Endothelial cell of hepatic sinusoid (primary cell): ENCODE data around the gene SSH2.
"Not testable (repeated sequence)": the region's sequence is repeated elsewhere in the genome, so short reads cannot be mapped to it uniquely, and the experiment has no call there.

ENCODE experiments used
- in situ Hi-C: cut with HindIII; loops from 2 replicates; pipeline ENCODE4 v1.10.0; 2017; ENCODE audit warnings: low sequenced_read_pairs

Gene SSH2

DNA sequence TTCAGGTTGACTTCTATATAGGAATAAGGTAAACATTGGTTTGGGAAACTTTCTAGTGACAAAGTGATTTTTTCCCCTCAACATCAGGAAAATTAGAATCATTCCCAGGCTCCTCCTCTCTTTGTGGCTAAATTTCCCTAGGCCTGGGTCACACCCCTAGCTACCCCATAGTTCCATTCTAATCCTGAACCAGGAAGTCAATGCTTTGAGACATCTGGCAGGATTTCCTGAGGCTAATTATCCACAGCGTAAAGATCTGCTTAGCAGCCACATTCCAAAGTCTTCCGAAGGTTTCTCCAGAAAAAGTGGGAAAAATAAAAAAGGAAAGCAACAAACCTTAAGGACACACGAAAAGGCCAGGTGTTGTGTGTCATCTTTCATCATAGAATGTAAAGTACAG, 247.0 kb downstream of the SSH2 start:
- in situ Hi-C loops: no loop called here

DNA sequence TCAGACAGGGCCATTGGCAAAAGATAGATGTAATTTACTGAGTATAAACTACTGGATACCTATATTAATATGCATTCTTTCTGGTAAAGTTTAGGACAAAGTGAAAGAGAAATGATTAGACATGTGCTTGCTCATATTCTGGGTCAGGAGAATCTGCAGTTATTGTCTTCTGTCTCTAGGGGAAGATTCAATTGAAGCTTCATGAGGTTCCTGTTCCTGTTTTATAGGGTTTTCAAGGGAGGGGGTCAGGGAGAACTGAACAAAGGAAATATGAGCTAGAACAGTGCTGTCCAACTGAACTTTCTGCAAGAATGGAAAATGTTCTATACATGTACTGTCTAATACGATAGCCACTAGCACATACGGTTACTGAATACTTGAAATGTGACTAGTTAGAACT, 248.0 kb downstream of the SSH2 start:
- in situ Hi-C loops: no loop called here

DNA sequence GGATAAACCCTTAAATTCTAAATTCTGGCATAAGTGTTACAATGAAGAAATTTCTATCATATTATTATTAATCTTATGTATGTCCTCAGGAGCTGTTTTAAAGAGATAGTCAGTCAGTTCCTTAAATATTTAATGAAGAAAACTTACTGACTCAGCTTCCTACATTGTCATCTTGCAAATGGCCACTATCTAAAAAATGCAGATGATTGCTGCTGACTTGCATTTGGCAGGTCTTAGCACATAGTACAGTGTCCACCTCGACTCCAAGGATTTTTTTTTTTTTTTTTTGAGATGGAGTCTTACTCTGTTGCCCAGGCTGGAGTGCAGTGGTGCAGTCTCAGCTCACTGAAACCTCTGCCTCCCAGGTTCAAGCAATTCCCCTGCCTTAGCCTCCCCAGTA, 252.2 kb downstream of the SSH2 start:
- in situ Hi-C loops: no loop called here

- in situ Hi-C loops: no loop called here
These were observed 252.7 kb downstream of the SSH2 start for GRCh38 chr17:29677221-29677791.

DNA sequence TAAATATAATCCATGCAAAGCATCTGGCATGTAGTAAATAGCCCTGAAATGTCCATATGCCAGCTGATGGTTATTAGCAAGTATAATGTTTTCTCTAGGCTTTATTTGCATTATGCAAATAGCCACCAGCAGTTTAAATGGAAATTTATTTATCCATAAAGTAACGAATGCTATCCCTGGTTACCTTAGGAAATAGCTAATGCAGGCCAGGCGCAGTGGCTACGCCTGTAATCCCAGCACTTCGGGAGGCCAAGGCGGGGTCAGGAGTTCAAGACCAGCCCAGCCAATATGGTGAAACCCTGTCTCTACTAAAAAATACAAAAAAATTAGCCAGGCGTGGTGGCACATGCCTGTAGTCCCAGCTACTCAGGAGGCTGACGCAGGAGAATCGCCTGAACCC, 254.1 kb downstream of the SSH2 start:
- in situ Hi-C loops: not testable (repeated sequence)

DNA sequence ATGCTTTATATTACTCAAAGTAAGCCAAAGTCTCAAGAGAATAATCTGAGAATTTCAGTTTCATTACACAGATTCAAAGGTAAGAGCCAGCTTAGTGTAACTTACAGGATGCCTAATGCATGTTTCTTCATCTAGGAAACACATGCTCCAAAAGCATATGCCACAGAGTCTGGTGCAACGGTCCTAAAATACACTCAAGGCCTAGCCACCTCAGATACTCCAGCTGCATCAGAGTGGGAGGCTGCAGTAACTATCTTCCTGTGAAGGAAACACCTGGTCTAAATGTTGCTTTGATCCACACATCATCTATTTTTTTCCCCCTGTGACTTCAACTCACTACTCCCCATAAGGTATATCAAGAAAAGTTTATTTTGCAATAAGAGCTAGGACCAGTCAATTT, 255.7 kb downstream of the SSH2 start:
- in situ Hi-C loops: loop anchor here (5.0 to 25.0 kb wide), 2 partner anchors 37 to 88 kb away; no protein-coding TSS in a partner anchor

DNA sequence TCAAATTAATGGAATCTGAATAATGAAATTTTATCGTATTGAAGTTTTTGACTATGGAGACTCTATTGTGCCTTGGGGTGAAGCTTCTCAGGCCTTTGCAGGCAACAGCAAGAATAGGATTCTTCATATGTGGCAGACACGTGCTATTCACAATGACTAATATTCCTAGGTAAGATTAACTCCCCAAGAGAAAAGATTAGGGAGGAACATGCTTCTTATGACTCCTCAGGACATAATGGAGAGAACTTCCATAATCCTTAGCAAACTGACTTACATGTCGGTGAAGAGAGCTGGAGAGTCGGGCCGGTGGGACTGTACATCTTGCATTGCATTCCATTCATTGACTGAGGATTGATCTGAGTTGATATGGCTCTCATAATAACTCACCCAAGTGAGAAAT, 258.4 kb downstream of the SSH2 start:
- in situ Hi-C loops: loop anchor here (5.0 to 25.0 kb wide), 2 partner anchors 34 to 91 kb away; no protein-coding TSS in a partner anchor

GRCh38 chr17:29669266-29669665, 260.8 kb downstream of the SSH2 start:
- in situ Hi-C loops: loop anchor here (25.0 kb wide), 1 partner anchor 93 kb away; no protein-coding TSS in a partner anchor

- in situ Hi-C loops: loop anchor here (25.0 kb wide), 1 partner anchor 94 kb away; no protein-coding TSS in a partner anchor
These were observed 262.1 kb downstream of the SSH2 start for GRCh38 chr17:29667969-29668368.

GRCh38 chr17:29665481-29665810, 264.6 kb downstream of the SSH2 start:
- in situ Hi-C loops: loop anchor here (25.0 kb wide), 1 partner anchor 97 kb away; no protein-coding TSS in a partner anchor

- in situ Hi-C loops: loop anchor here (25.0 kb wide), 1 partner anchor 97 kb away; no protein-coding TSS in a partner anchor
These were observed 265.1 kb downstream of the SSH2 start for GRCh38 chr17:29664743-29665480.

GRCh38 chr17:29663155-29663554, 266.9 kb downstream of the SSH2 start:
- in situ Hi-C loops: loop anchor here (25.0 kb wide), 1 partner anchor 99 kb away; no protein-coding TSS in a partner anchor

DNA sequence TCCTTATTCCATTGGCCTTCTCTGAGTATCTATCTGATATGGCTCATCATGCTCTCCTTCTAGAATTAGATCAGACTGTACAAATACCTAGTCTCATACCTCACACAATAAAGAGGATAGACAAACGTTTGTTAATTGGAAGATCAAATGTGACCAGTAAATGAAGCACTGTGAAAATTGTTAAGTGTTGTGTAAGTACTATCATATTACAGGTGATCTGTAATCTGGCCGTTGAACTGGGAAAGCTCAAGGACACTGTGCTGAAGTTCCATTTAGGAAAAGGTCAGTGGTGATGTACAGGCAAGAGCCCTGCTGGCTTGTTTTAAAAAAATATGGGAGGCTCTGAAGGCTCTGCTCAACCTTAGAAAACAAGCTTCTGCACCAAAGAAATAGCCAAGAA, 268.8 kb downstream of the SSH2 start:
- in situ Hi-C loops: loop anchor here (25.0 kb wide), 1 partner anchor 101 kb away; no protein-coding TSS in a partner anchor

DNA sequence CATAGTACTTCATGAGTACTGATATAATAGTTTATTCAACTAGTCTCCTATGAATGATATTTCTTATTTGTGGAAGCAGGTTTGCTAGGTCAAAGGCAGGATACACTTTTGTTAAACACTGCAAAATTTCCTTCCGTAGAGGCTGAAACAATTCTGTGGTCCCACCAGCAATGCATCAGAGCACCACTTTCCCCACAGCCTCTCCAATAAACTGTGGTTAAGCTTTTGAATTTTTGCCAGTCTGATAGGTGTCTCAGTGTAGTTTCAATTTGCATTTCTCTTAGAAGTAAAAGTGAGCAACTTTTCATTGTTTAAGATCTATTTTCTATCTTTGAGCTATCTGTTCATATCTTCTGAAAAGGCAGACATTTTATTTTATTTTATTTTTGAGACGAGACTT, 270.9 kb downstream of the SSH2 start:
- in situ Hi-C loops: loop anchor here (25.0 kb wide), 1 partner anchor 103 kb away; no protein-coding TSS in a partner anchor

DNA sequence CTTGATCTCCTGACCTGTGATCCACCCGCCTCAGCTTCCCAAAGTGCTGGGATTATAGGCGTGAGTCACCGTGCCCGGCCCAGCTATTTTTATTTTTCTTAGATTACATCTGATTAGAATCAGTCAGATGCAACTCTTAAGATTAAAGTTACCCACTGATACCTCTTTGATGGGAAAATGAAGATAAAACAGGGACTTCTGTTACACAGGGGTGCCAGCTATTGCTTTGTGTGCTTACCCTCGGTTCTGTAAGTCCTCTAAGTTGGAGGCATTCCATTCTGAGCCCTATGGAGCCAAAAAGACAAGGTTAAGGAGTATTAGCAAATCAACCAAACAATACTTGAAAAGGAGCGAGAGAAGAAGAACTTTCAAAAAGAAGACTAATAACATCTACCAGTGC, 274.7 kb downstream of the SSH2 start:
- in situ Hi-C loops: loop anchor here (25.0 kb wide), 1 partner anchor 107 kb away; no protein-coding TSS in a partner anchor

GRCh38 chr17:29653995-29654714, 275.9 kb downstream of the SSH2 start:
- in situ Hi-C loops: loop anchor here (25.0 kb wide), 1 partner anchor 108 kb away; no protein-coding TSS in a partner anchor

DNA sequence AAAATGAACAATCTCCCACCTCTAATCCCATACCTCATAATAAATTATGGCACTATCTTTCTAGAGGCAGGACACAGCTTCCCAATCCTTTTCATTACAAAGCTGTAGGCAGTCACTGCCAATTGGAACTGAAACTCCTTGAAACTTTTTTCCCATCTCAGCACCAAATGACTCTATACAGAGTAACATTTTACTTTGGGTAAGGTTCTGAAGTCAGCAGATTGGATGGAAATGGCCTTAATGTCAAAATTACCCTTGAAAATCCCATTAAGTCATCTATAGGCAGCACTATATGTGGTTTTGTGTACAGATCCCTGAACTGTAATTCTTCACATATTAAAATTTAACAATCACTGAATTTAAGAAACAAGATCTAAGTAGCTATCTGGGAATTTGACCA, 277.1 kb downstream of the SSH2 start:
- in situ Hi-C loops: loop anchor here (25.0 kb wide), 1 partner anchor 109 kb away; no protein-coding TSS in a partner anchor

DNA sequence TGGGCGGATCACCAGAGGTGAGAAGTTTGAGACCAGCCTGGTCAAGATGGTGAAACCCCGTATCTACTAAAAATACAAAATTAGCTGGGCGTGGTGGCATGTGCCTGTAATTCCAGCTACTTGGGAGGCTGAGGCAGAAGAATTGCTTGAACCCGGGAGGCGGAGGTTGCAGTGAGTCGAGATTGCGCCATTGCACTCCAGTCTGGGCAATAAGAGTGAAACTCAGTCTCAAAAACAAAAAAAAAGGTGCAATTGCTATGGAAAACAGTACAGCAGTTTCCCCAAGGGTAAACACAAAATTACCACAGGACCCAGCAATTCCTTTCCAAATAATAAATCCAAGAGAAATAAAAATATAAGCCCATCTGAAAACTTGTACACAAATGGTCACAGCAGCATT, 278.1 kb downstream of the SSH2 start:
- in situ Hi-C loops: loop anchor here (25.0 kb wide), 1 partner anchor 110 kb away; no protein-coding TSS in a partner anchor

- in situ Hi-C loops: loop anchor here (25.0 kb wide), 1 partner anchor 112 kb away; no protein-coding TSS in a partner anchor
These were observed 279.6 kb downstream of the SSH2 start for GRCh38 chr17:29650396-29650795.

DNA sequence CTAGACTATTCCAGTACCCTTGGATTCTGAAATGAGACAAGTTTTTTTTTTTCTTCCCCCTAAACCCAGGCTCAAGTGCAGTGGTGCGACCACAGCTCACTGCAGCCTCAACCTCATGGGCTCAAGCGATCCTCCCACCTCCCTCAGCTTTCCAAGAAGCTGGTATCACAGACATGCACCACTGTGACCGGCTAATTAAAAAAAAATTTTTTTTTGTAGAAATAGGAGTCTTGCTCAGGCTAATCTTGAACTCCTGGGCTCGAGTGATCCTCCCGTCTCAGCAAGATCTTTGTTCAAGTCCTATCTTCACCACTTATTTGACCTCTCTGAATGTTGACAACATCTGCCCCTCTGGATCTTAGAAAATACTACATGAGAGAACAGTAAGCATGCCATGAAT, 280.7 kb downstream of the SSH2 start:
- in situ Hi-C loops: no loop called here

DNA sequence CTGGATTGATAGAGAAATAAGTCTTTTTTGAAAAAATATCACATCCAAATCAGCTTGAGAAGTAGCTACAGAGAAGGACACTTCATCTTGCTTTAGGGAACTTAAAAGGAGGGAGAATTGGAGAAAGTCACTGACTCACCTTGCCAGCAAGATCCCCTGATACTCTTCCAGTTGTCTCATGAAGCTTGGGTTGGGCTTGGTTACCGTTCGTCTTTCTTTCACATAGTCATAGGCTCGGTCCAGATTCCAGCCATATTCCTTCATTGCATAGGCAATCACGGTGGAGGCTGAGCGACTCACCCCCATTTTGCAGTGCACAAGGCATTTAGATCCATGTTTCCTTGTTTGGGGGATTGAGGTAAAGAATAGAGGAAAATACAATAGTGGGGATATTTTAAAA, 282.0 kb downstream of the SSH2 start:
- in situ Hi-C loops: no loop called here
